PC-9 (cell line): ENCODE data around the gene INPP5A.

Experiments used
- CTCF ChIP-seq: fragments of 200-600 bp; sonication (generic); conservative IDR thresholded peaks from 2 replicates; pipeline ENCODE4 v1.6.1; 2017; ENCODE audit warnings: mixed run types, antibody characterized with exemption, mild to moderate bottlenecking, moderate library complexity
- EZH2 ChIP-seq: fragments of 200-600 bp; sonication (generic); IDR thresholded peaks from 2 replicates; pipeline ENCODE4 v1.8.0; 2017; ENCODE audit warnings: antibody characterized with exemption, low read depth

DNA sequence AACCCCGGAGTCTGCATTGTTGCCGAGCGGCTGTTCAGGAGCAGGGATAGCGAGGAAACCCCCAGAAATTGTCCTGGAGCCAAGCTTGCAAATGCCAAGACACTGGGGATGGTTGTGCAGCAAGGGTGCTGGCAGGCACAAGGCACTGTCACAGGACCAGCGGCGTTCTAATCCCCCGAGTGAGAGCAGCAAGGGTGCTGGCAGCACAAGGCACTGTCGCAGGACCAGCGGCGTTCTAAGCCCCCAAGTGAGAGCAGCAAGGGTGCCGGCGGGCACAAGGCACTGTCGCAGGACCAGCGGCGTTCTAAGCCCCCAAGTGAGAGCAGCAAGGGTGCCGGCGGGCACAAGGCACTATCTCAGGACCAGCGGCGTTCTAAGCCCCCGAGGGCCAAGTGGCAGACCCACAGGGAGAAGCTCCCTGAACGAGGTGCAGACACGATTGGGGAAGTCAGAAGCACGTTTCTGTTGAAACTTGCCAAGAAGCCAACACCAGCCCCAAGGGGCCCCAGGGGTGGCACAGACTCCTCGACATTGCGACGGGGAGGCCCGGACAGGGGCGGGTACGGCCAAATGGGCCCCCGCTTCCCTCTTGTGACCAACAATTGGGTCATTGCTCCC lies 40.4 kb upstream of the INPP5A start:
- no peak for TF ChIP-seq CTCF
- TF ChIP-seq EZH2, result no peak
